BLaER1 (cell line): ENCODE measurements around the gene OR5B21.
A peak's percentile ranks its signal among the peaks of the same experiment; 100 is the strongest.

Experiments used
- H3K27ac ChIP-seq: shearing (Covaris generic); formaldehyde crosslinking; 2 replicates; pipeline ENCODE4 v1.8.1; 2022
- H3K27me3 ChIP-seq: shearing (Covaris generic); formaldehyde crosslinking; 2 replicates; pipeline ENCODE4 v1.8.1; 2022
- H3K36me3 ChIP-seq: shearing (Covaris generic); formaldehyde crosslinking; 2 replicates; pipeline ENCODE4 v1.8.1; 2022
- H3K4me1 ChIP-seq: shearing (Covaris generic); formaldehyde crosslinking; 2 replicates; pipeline ENCODE4 v1.8.1; 2022
- H3K4me2 ChIP-seq: shearing (Covaris generic); formaldehyde crosslinking; 2 replicates; pipeline ENCODE4 v1.8.1; 2022
- H3K4me3 ChIP-seq: shearing (Covaris generic); formaldehyde crosslinking; 2 replicates; pipeline ENCODE4 v1.8.1; 2022
- H3K9ac ChIP-seq: shearing (Covaris generic); formaldehyde crosslinking; 2 replicates; pipeline ENCODE4 v1.8.1; 2022
- H3K9me3 ChIP-seq: shearing (Covaris generic); formaldehyde crosslinking; 2 replicates; pipeline ENCODE4 v1.8.1; 2022
- H4K20me1 ChIP-seq: shearing (Covaris generic); formaldehyde crosslinking; 2 replicates; pipeline ENCODE4 v1.8.1; 2022
- Cebpa-rat ChIP-seq: shearing (Covaris generic); IDR thresholded peaks from 2 replicates; pipeline ENCODE4 v1.8.1; 2022

Gene OR5B21

GRCh38 chr11:58508005-58508404, at the start of gene OR5B21:
Gene OR5B21 (minus strand): TSS chr11:58508105. CDS start chr11:58508105, 0 bp downstream.
- TF ChIP-seq Cebpa-rat: no peak
- Histone ChIP-seq H3K4me2 (no peak within 1 kb of the TSS), H3K4me1 (no peaks in the 10 kb centered on the region)

GRCh38 chr11:58549644-58550043, 41.7 kb upstream of the OR5B21 start:
- no peak overlapping the region for H3K9ac ChIP-seq

More at GRCh38 chr11:58508005-58508404, at the start of gene OR5B21:
- no peak within 1 kb of the TSS for H3K9ac ChIP-seq
- no peak within 1 kb of the TSS for H3K4me3 ChIP-seq
- no peaks in the 10 kb centered on the region for H4K20me1 ChIP-seq
- H3K27ac ChIP-seq: no peak within 1 kb of the TSS
- H3K27me3 ChIP-seq: no peaks in the 10 kb centered on the region
- no peaks in the 10 kb centered on the region for H3K9me3 ChIP-seq
- no peaks in the 10 kb centered on the region for H3K36me3 ChIP-seq

GRCh38 chr11:58546841-58547240, 38.9 kb upstream of the OR5B21 start:
- no peak overlapping the region for H3K4me3 ChIP-seq
- H3K27me3 ChIP-seq: no peaks in the 10 kb centered on the region
- no peak overlapping the region for H3K9ac ChIP-seq
- no peaks in the 10 kb centered on the region for H3K9me3 ChIP-seq
- no peak overlapping the region for H3K4me2 ChIP-seq
- no peak for TF ChIP-seq Cebpa-rat
- H3K4me1 ChIP-seq: peaks cover 7% of the 10 kb centered on the region; the same call in 1 of the 2 replicates
- H4K20me1 ChIP-seq: no peaks in the 10 kb centered on the region
- H3K27ac ChIP-seq: no peak overlapping the region
- peaks cover 29% of the 10 kb centered on the region for H3K36me3 ChIP-seq

More at GRCh38 chr11:58549644-58550043, 41.7 kb upstream of the OR5B21 start:
- peaks cover 55% of the 10 kb centered on the region for H3K36me3 ChIP-seq
- H3K4me2 ChIP-seq: no peak overlapping the region
- H4K20me1 ChIP-seq: no peaks in the 10 kb centered on the region
- H3K9me3 ChIP-seq: no peaks in the 10 kb centered on the region
- TF ChIP-seq Cebpa-rat: no peak
- no peaks in the 10 kb centered on the region for H3K27me3 ChIP-seq
- H3K27ac ChIP-seq: no peak overlapping the region
- peaks cover 8% of the 10 kb centered on the region; the same call in 1 of the 2 replicates for H3K4me1 ChIP-seq
- no peak overlapping the region for H3K4me3 ChIP-seq

GRCh38 chr11:58531865-58532341, 24.0 kb upstream of the OR5B21 start:
- Histone ChIP-seq H3K9ac (no peak overlapping the region), H3K36me3 (peaks cover 35% of the 10 kb centered on the region; the same call in 1 of the 2 replicates), H3K27ac (no peak overlapping the region), H3K4me3 (no peak overlapping the region), H3K9me3 (0 out of 2 replicates have a peak, but pooled peaks cover 12% of the 10 kb centered on the region), H3K27me3 (no peaks in the 10 kb centered on the region), H3K4me2 (no peak overlapping the region), H3K4me1 (peaks cover 2% of the 10 kb centered on the region), H4K20me1 (no peaks in the 10 kb centered on the region)
- no peak for TF ChIP-seq Cebpa-rat

GRCh38 chr11:58530236-58530635, 22.3 kb upstream of the OR5B21 start:
- 0 out of 2 replicates have a peak, but pooled peaks cover 12% of the 10 kb centered on the region for H3K9me3 ChIP-seq
- H3K36me3 ChIP-seq: peaks cover 35% of the 10 kb centered on the region; the same call in 1 of the 2 replicates
- H3K4me1 ChIP-seq: peaks cover 19% of the 10 kb centered on the region
- H3K27me3 ChIP-seq: no peaks in the 10 kb centered on the region
- H3K4me3 ChIP-seq: no peak overlapping the region
- no peaks in the 10 kb centered on the region for H4K20me1 ChIP-seq
- H3K9ac ChIP-seq: no peak overlapping the region
- H3K27ac ChIP-seq: no peak overlapping the region
- no peak for TF ChIP-seq Cebpa-rat
- no peak overlapping the region for H3K4me2 ChIP-seq

- no peak for TF ChIP-seq Cebpa-rat
- Histone ChIP-seq H3K27ac (no peak overlapping the region), H3K9me3 (0 out of 2 replicates have a peak, but pooled peaks cover 8% of the 10 kb centered on the region)
Measured at GRCh38 chr11:58527429-58527828, 19.5 kb upstream of the OR5B21 start.

GRCh38 chr11:58526721-58527120, 18.8 kb upstream of the OR5B21 start:
- Histone ChIP-seq H4K20me1 (no peaks in the 10 kb centered on the region), H3K4me2 (no peak overlapping the region), H3K4me3 (no peak overlapping the region), H3K4me1 (peaks cover 35% of the 10 kb centered on the region), H3K36me3 (peaks cover 19% of the 10 kb centered on the region; the same call in 1 of the 2 replicates), H3K27ac (no peak overlapping the region), H3K9ac (no peak overlapping the region), H3K9me3 (0 out of 2 replicates have a peak, but pooled peaks cover 1% of the 10 kb centered on the region), H3K27me3 (no peaks in the 10 kb centered on the region)
- TF ChIP-seq Cebpa-rat: no peak

More at GRCh38 chr11:58527429-58527828, 19.5 kb upstream of the OR5B21 start:
- Histone ChIP-seq H3K36me3 (peaks cover 26% of the 10 kb centered on the region; the same call in 1 of the 2 replicates), H3K4me2 (no peak overlapping the region), H3K9ac (no peak overlapping the region), H3K4me3 (no peak overlapping the region), H3K27me3 (no peaks in the 10 kb centered on the region), H3K4me1 (peaks cover 35% of the 10 kb centered on the region), H4K20me1 (no peaks in the 10 kb centered on the region)

- no peak overlapping the region for H3K27ac ChIP-seq
- no peak overlapping the region for H3K9ac ChIP-seq
- no peak overlapping the region for H3K4me3 ChIP-seq
- no peaks in the 10 kb centered on the region for H4K20me1 ChIP-seq
- peaks cover 11% of the 10 kb centered on the region; the same call in 1 of the 2 replicates for H3K36me3 ChIP-seq
- H3K27me3 ChIP-seq: no peaks in the 10 kb centered on the region
- H3K4me1 ChIP-seq: peaks cover 35% of the 10 kb centered on the region
- H3K4me2 ChIP-seq: peak overlapping the region; percentile 49
- H3K9me3 ChIP-seq: no peaks in the 10 kb centered on the region
- no peak for TF ChIP-seq Cebpa-rat
Measured at GRCh38 chr11:58525037-58525614, 17.2 kb upstream of the OR5B21 start.

GRCh38 chr11:58524232-58525036, 16.5 kb upstream of the OR5B21 start:
- Histone ChIP-seq H3K4me2 (peak overlapping the region; percentile 49), H3K9ac (no peak overlapping the region), H3K4me1 (peaks cover 35% of the 10 kb centered on the region), H3K9me3 (no peaks in the 10 kb centered on the region), H3K36me3 (peaks cover 6% of the 10 kb centered on the region; the same call in 1 of the 2 replicates), H4K20me1 (no peaks in the 10 kb centered on the region), H3K4me3 (no peak overlapping the region), H3K27me3 (no peaks in the 10 kb centered on the region), H3K27ac (no peak overlapping the region)
- TF ChIP-seq Cebpa-rat: no peak
